C4-2B (cell line): ENCODE results near the gene C14orf119.

Source experiments
- H3K27ac ChIP-seq: fragments of 450-650 bp; 2 replicates; pipeline ENCODE4 v1.5.1; 2017
- CTCF ChIP-seq: fragments of 450-650 bp; conservative IDR thresholded peaks from 2 replicates; pipeline ENCODE4 v1.5.1; 2017; ENCODE audit warnings: mild to moderate bottlenecking
- ZFX ChIP-seq: fragments of 450-650 bp; IDR thresholded peaks from 2 replicates; pipeline ENCODE4 v1.6.1; 2017

Gene C14orf119

DNA sequence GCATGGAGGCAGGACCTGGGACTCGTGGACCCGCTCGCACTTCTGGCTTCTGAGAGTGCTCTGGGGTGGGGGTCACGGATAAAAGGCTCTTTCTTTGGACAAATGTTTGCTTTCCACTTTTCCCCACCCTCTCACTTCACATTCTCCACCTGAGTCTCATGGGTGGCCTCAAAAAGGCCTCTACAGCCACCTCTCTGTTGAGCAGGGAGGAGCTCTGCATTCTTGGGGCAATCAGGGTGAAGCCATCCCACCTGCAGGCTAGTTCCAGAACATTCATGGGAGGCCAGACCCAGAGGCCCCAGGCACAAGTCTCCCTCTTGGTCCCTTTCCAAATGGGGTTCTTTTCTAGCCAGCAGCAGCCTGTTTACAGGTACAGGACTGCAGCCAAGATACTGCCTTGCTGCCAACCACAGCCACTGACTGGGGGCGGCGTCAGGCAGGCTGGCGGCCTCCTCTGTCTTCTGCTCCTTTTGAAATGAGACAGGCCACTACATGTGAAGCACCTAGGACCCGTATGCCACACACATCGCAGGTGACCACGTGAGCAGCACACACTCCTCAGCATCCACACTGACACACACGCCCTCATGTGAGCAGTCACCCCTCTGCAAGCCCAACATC, 42.0 kb downstream of the C14orf119 start:
- H3K27ac ChIP-seq, result no peak overlapping the region
- TF ChIP-seq ZFX (no peak), CTCF (no peak)

GRCh38 chr14:23137813-23138535, 42.7 kb downstream of the C14orf119 start:
- TF ChIP-seq CTCF, result no peak
- no peak for TF ChIP-seq ZFX
- no peak overlapping the region for H3K27ac ChIP-seq

GRCh38 chr14:23139874-23140273, 44.6 kb downstream of the C14orf119 start:
- no peak overlapping the region for H3K27ac ChIP-seq
- TF ChIP-seq CTCF, result no peak
- TF ChIP-seq ZFX, result no peak

DNA sequence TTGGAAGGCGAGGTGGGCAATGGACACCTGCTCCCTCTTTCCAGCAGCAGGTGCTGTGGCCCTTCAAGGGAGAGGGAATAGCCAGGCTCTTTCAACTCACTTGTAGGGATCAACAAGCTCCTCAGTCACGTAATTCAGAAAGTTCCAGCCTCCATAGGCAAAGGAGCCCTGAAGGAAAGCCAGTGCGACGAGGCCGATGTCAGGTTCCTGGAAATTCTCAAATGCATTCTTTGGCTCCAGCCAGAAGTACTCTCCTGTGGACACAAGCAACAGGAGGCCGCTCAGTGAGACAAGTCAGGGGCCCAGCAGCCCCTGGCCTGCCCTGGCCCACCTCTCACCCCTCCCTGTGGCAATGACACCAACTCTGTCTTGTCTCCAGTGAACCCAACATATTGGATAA, 45.1 kb downstream of the C14orf119 start:
- H3K27ac ChIP-seq, result no peak overlapping the region
- TF ChIP-seq ZFX (no peak), CTCF (no peak)

DNA sequence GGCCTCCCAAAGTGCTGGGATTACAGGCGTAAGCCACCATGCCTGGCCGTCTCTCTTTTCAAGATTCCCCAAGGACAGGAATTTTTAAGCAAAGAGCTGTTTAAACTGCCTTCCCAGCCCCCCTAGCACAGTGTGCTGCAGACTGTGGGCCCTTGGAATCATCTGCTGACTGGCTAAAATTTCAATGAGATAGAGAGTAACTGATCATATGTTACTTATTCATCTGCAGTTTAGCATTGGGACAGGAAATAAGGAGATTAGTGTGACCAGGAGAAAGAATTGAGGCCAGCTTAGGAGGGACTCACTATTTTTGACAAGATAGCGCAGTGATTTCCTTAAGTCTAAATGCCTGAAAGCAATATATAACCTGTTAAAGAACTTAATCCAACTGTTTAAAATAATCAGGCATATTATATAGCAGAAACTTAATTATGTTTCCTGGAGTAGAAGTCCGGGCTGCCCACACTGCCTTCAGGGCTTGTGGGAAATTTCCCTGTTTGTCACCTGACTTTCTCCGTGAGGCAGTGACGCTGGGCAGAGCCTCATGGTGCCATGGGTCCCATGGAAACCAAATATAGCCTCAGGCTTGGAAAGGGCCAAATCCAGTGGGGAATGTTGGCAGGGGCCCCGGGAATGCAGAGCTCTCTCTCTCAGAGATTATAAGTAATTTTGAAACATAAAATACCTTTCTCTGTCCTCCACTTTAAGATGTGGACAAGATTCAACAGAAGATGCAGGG, 46.6 kb downstream of the C14orf119 start:
- TF ChIP-seq CTCF, result no peak
- TF ChIP-seq ZFX, result no peak
- peak overlapping the region; percentile 9; the same call in 1 of the 2 replicates for H3K27ac ChIP-seq

- TF ChIP-seq ZFX (no peak), CTCF (no peak)
- H3K27ac ChIP-seq, result peak overlapping the region; percentile 9; the same call in 1 of the 2 replicates
Measured at GRCh38 chr14:23142826-23143225, 47.5 kb downstream of the C14orf119 start.

- no peak for TF ChIP-seq CTCF
- TF ChIP-seq ZFX, result no peak
- no peak overlapping the region for H3K27ac ChIP-seq
Measured at GRCh38 chr14:23143911-23144310, 48.6 kb downstream of the C14orf119 start.
